ENCODE data around the gene PSME2.

DNA sequence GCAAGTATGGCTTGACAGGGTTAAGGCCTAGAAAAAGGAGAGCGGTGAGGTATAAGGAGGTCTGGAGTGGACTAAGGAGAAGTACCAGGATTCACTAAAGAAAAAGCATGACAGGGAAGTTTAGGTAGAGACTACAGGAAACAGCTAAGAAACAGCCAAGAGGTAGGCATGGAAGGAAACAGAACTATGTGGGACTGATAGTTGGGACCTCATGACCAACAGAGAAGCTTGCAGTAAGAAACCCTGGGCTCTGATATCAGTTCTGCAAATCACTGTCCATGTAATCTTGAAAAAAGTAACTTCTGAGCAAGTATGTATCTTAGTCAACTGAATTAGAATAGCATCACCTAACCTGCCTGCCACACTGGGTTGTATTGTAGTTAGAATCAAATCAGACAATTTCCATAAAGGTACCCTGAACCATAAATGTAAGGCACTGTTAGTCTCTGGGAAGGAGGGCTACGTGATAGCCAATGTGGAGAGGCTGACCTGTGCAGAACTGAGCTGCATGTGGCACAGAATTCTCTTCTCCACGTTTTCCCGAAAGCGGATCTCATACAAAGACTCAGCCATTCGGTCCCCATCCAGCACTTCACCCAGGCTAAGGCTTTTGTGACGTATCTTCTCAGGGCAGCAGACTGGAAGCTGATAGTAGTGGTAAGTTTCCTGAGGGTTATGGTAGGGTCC is 47.9 kb upstream of the PSME2 start:
- TF ChIP-seq, protein P1, sequence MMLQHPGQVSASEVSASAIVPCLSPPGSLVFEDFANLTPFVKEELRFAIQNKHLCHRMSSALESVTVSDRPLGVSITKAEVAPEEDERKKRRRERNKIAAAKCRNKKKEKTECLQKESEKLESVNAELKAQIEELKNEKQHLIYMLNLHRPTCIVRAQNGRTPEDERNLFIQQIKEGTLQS (IDR thresholded peaks at IDR 0.05; ENCODE audit: borderline replicate concordance, extremely low read depth, low read depth, low read length): no peak
- TF ChIP-seq ESRRA (IDR thresholded peaks at IDR 0.05; ENCODE audit: low read length) (no peak), ZNF24 (IDR thresholded peaks at IDR 0.05) (no peak)
